RWPE2 (cell line): Measurements from ENCODE around the gene SLC24A3.

ENCODE experiments used
- ATAC-seq: fragments of 200-7000 bp; cut with Tn5 transposase; 3 replicates; pipeline ENCODE4 v1.9.1; 2021; ENCODE audit warnings: low read depth
- DNase-seq: peaks from one replicate; pipeline ENCODE4 v3.0.0-alpha.2; 2020; ENCODE audit warnings: low spot score
- H3K27ac ChIP-seq: fragments of 450-650 bp; 2 replicates; pipeline ENCODE4 v1.5.1; 2017; ENCODE audit warnings: mild to moderate bottlenecking; ENCODE audit not compliant: poor library complexity, severe bottlenecking
- H3K27me3 ChIP-seq: fragments of 250-450 bp; sonication (Bioruptor Pico); 2 replicates; pipeline ENCODE4 v1.5.1; 2021; ENCODE audit warnings: mild to moderate bottlenecking, moderate library complexity; ENCODE audit not compliant: insufficient read depth, poor library complexity, severe bottlenecking
- H3K36me3 ChIP-seq: fragments of 250-450 bp; sonication (Bioruptor Pico); 2 replicates; pipeline ENCODE4 v1.5.1; 2020; ENCODE audit warnings: low read depth, mild to moderate bottlenecking, moderate library complexity
- H3K4me1 ChIP-seq: fragments of 250-450 bp; sonication (Bioruptor Pico); 2 replicates; pipeline ENCODE4 v1.5.1; 2021; ENCODE audit warnings: mild to moderate bottlenecking, moderate library complexity; ENCODE audit not compliant: insufficient read depth, poor library complexity, severe bottlenecking
- H3K4me3 ChIP-seq: fragments of 250-450 bp; sonication (Bioruptor Pico); 2 replicates; pipeline ENCODE4 v1.5.1; 2021; ENCODE audit warnings: mild to moderate bottlenecking, moderate library complexity; ENCODE audit not compliant: severe bottlenecking
- H3K9me3 ChIP-seq: fragments of 250-450 bp; sonication (Bioruptor Pico); 2 replicates; pipeline ENCODE4 v1.5.1; 2021; ENCODE audit warnings: mild to moderate bottlenecking, moderate library complexity; ENCODE audit not compliant: severe bottlenecking
- TF ChIP-seq, protein P1 (sequence below): fragments of 450-650 bp; IDR thresholded peaks from one replicate; pipeline ENCODE4 v1.5.1; 2017; ENCODE audit warnings: mild to moderate bottlenecking, moderate library complexity; ENCODE audit not compliant: poor library complexity, severe bottlenecking

The SLC24A3 gene

DNA sequence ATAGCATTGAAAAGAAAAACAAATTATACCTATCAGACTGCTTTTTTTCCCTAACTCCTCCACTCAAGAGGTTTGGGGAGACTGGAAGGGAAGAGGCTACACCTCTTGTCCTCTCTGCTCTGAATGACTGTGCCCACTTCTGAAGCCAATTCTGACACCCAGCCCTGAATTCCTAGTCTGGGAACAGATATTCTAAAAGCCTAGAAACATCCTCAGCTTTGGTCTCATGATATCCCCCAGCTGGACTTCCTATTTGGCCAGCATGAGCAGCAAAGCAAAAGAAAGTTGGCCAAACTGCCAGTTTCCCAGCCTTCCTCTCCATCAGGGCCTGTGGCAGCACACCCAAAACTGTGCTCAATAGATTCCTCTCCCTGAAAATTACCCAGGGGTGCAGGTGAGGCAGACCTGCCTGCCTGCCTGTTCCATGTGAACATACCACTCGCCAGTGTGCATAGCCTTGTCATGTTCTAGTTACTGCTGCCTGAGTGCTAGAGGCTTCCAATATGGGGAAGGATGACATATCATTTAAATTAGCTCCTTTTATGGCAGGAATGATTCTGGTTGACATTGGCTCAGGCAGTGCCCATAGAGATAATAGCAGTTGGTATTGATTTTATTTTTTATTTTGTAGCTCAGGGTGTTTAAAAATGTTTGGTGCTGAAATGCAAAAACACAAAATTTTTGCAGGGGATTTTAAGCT, 393.5 kb downstream of the SLC24A3 start:
- no peak overlapping the region for H3K4me3 ChIP-seq
- no peaks in the 10 kb centered on the region for H3K9me3 ChIP-seq
- H3K36me3 ChIP-seq = no peaks in the 10 kb centered on the region
- ATAC-seq (no peak), DNase-seq (no peak)
- TF ChIP-seq, protein P1, sequence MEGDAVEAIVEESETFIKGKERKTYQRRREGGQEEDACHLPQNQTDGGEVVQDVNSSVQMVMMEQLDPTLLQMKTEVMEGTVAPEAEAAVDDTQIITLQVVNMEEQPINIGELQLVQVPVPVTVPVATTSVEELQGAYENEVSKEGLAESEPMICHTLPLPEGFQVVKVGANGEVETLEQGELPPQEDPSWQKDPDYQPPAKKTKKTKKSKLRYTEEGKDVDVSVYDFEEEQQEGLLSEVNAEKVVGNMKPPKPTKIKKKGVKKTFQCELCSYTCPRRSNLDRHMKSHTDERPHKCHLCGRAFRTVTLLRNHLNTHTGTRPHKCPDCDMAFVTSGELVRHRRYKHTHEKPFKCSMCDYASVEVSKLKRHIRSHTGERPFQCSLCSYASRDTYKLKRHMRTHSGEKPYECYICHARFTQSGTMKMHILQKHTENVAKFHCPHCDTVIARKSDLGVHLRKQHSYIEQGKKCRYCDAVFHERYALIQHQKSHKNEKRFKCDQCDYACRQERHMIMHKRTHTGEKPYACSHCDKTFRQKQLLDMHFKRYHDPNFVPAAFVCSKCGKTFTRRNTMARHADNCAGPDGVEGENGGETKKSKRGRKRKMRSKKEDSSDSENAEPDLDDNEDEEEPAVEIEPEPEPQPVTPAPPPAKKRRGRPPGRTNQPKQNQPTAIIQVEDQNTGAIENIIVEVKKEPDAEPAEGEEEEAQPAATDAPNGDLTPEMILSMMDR = no peak
- no peaks in the 10 kb centered on the region for H3K4me1 ChIP-seq
- H3K27me3 ChIP-seq = no peaks in the 10 kb centered on the region
- no peak overlapping the region for H3K27ac ChIP-seq

- Histone ChIP-seq H3K36me3 (no peaks in the 10 kb centered on the region), H3K9me3 (no peaks in the 10 kb centered on the region), H3K27ac (no peak overlapping the region), H3K4me3 (no peak overlapping the region), H3K27me3 (no peaks in the 10 kb centered on the region), H3K4me1 (no peaks in the 10 kb centered on the region)
- ATAC-seq = 0 out of 3 replicates have a peak, but pooled peaks have one; percentile 38
- DNase-seq = no peak
- TF ChIP-seq, protein P1 = no peak
Observed at GRCh38 chr20:19609642-19610223, 397.3 kb downstream of the SLC24A3 start.

GRCh38 chr20:19615629-19616028, 403.2 kb downstream of the SLC24A3 start:
- no peaks in the 10 kb centered on the region for H3K4me1 ChIP-seq
- no peak for ATAC-seq
- H3K4me3 ChIP-seq = no peak overlapping the region
- TF ChIP-seq, protein P1 = no peak
- H3K9me3 ChIP-seq = no peaks in the 10 kb centered on the region
- H3K27me3 ChIP-seq = no peaks in the 10 kb centered on the region
- DNase-seq = no peak
- no peak overlapping the region for H3K27ac ChIP-seq
- no peaks in the 10 kb centered on the region for H3K36me3 ChIP-seq

- H3K4me3 ChIP-seq = no peak overlapping the region
- no peak overlapping the region for H3K27ac ChIP-seq
- no peaks in the 10 kb centered on the region for H3K9me3 ChIP-seq
- TF ChIP-seq, protein P1 = no peak
- DNase-seq (no peak), ATAC-seq (no peak)
- no peaks in the 10 kb centered on the region for H3K36me3 ChIP-seq
- H3K4me1 ChIP-seq = no peaks in the 10 kb centered on the region
- H3K27me3 ChIP-seq = no peaks in the 10 kb centered on the region
Observed at GRCh38 chr20:19616081-19616480, 403.6 kb downstream of the SLC24A3 start.

GRCh38 chr20:19616620-19617019, 404.2 kb downstream of the SLC24A3 start:
- no peak for DNase-seq
- H3K36me3 ChIP-seq = no peaks in the 10 kb centered on the region

More at GRCh38 chr20:19616620-19617019, 404.2 kb downstream of the SLC24A3 start:
- TF ChIP-seq, protein P1 = no peak
- Histone ChIP-seq H3K4me3 (no peak overlapping the region), H3K27ac (no peak overlapping the region), H3K9me3 (no peaks in the 10 kb centered on the region), H3K4me1 (no peaks in the 10 kb centered on the region), H3K27me3 (no peaks in the 10 kb centered on the region)
- no peak for ATAC-seq
